Liver (tissue), 3 donors: Measurements from ENCODE around the gene KRT33B.

Experiments used
- EGR1 ChIP-seq, 2 donors: IDR thresholded peaks; 2 replicates each; pipeline ENCODE4 v1.6.1; 2016 to 2018; ENCODE audit warnings: antibody characterized with exemption in 2 of 2, low read depth in 2 of 2
- FOXA1 ChIP-seq: IDR thresholded peaks from 2 replicates; pipeline ENCODE4 v1.6.1; 2016; ENCODE audit warnings: antibody characterized with exemption
- GABPA ChIP-seq, 2 donors: IDR thresholded peaks in 1 of 2; conservative IDR thresholded peaks in 1 of 2; 2 replicates each; pipeline ENCODE4 v1.6.1; 2016; ENCODE audit warnings: antibody characterized with exemption in 2 of 2, mild to moderate bottlenecking in 1 of 2, moderate library complexity in 1 of 2
- HNF4G ChIP-seq: IDR thresholded peaks from 2 replicates; pipeline ENCODE4 v1.6.1; 2016; ENCODE audit warnings: antibody characterized with exemption
- JUND ChIP-seq, 2 donors: IDR thresholded peaks; 2 replicates each; pipeline ENCODE4 v1.6.1; 2016; ENCODE audit warnings: antibody characterized with exemption in 2 of 2
- NR2F2 ChIP-seq: IDR thresholded peaks from 2 replicates; pipeline ENCODE4 v1.6.1; 2016; ENCODE audit warnings: antibody characterized with exemption
- RAD21 ChIP-seq, 2 donors: IDR thresholded peaks; 2 replicates each; pipeline ENCODE4 v1.6.1; 2016; ENCODE audit warnings: antibody characterized with exemption in 2 of 2, mild to moderate bottlenecking in 2 of 2
- RXRA ChIP-seq, 2 donors: IDR thresholded peaks; 2 replicates each; pipeline ENCODE4 v1.6.1; 2017 to 2018; ENCODE audit warnings: antibody characterized with exemption in 2 of 2, mild to moderate bottlenecking in 1 of 2
- TAF1 ChIP-seq: conservative IDR thresholded peaks from 2 replicates; pipeline ENCODE4 v1.6.1; 2016; ENCODE audit warnings: antibody characterized with exemption, mild to moderate bottlenecking
- YY1 ChIP-seq: IDR thresholded peaks from 2 replicates; pipeline ENCODE4 v1.6.1; 2016; ENCODE audit warnings: antibody characterized with exemption, mild to moderate bottlenecking
- TF ChIP-seq, protein P1 (sequence below): fragments of 150-350 bp; IDR thresholded peaks from 2 replicates; pipeline ENCODE4 v1.5.1; 2017; ENCODE audit warnings: improper control_type of control experiment, low read depth, low read length; ENCODE audit not compliant: missing input control
- TF ChIP-seq, protein P2 (sequence below): IDR thresholded peaks from 2 replicates; pipeline ENCODE4 v1.6.1; 2016; ENCODE audit warnings: antibody characterized with exemption
- TF ChIP-seq, protein P3 (sequence below): IDR thresholded peaks from 2 replicates; pipeline ENCODE4 v1.6.1; 2016; ENCODE audit warnings: antibody characterized with exemption, mild to moderate bottlenecking
- TF ChIP-seq, protein P4 (sequence below): IDR thresholded peaks from 2 replicates; pipeline ENCODE4 v1.6.1; 2016; ENCODE audit warnings: antibody characterized with exemption
- donor health status: healthy.
- donor health status: healthy.

DNA sequence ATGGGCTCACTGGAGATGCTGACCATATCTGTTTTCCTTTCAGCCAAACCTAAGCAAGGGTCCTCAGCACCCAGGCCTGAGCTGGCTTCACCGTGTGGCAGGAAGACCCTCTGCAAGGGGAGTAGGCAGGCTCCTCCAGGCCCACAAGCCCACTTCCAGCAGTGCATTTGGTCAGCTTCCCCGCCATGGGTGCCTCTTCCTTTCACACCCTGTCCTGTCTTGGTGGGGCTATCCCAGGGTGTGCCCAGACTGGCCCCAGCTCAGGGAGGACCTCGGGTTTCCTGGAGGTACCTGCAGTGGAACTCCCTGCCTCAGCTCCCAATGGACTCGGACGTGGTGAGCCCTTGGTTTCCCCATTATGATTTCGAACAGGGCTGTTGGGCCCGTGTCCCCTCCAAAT is 41.4 kb downstream of the KRT33B start:
- TF ChIP-seq, protein P1, sequence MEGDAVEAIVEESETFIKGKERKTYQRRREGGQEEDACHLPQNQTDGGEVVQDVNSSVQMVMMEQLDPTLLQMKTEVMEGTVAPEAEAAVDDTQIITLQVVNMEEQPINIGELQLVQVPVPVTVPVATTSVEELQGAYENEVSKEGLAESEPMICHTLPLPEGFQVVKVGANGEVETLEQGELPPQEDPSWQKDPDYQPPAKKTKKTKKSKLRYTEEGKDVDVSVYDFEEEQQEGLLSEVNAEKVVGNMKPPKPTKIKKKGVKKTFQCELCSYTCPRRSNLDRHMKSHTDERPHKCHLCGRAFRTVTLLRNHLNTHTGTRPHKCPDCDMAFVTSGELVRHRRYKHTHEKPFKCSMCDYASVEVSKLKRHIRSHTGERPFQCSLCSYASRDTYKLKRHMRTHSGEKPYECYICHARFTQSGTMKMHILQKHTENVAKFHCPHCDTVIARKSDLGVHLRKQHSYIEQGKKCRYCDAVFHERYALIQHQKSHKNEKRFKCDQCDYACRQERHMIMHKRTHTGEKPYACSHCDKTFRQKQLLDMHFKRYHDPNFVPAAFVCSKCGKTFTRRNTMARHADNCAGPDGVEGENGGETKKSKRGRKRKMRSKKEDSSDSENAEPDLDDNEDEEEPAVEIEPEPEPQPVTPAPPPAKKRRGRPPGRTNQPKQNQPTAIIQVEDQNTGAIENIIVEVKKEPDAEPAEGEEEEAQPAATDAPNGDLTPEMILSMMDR: no peak
- TF ChIP-seq RAD21 (IDR thresholded peaks at IDR 0.05) (no peak), TAF1 (no peak), NR2F2 (no peak), RXRA (IDR thresholded peaks at IDR 0.05) (no peak), JUND (IDR thresholded peaks at IDR 0.05) (no peak), EGR1 (IDR thresholded peaks at IDR 0.05; ENCODE audit: low read depth in 2 of 2) (no peak), GABPA (IDR thresholded peaks at IDR 0.05 in 1 of 2, conservative IDR thresholded peaks at IDR 0.05 in 1 of 2) (no peak), HNF4G (no peak), YY1 (no peak), FOXA1 (no peak)
- TF ChIP-seq, protein P2, sequence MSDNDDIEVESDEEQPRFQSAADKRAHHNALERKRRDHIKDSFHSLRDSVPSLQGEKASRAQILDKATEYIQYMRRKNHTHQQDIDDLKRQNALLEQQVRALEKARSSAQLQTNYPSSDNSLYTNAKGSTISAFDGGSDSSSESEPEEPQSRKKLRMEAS: no peak
- TF ChIP-seq, protein P3, sequence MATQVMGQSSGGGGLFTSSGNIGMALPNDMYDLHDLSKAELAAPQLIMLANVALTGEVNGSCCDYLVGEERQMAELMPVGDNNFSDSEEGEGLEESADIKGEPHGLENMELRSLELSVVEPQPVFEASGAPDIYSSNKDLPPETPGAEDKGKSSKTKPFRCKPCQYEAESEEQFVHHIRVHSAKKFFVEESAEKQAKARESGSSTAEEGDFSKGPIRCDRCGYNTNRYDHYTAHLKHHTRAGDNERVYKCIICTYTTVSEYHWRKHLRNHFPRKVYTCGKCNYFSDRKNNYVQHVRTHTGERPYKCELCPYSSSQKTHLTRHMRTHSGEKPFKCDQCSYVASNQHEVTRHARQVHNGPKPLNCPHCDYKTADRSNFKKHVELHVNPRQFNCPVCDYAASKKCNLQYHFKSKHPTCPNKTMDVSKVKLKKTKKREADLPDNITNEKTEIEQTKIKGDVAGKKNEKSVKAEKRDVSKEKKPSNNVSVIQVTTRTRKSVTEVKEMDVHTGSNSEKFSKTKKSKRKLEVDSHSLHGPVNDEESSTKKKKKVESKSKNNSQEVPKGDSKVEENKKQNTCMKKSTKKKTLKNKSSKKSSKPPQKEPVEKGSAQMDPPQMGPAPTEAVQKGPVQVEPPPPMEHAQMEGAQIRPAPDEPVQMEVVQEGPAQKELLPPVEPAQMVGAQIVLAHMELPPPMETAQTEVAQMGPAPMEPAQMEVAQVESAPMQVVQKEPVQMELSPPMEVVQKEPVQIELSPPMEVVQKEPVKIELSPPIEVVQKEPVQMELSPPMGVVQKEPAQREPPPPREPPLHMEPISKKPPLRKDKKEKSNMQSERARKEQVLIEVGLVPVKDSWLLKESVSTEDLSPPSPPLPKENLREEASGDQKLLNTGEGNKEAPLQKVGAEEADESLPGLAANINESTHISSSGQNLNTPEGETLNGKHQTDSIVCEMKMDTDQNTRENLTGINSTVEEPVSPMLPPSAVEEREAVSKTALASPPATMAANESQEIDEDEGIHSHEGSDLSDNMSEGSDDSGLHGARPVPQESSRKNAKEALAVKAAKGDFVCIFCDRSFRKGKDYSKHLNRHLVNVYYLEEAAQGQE: no peak
- TF ChIP-seq, protein P4, sequence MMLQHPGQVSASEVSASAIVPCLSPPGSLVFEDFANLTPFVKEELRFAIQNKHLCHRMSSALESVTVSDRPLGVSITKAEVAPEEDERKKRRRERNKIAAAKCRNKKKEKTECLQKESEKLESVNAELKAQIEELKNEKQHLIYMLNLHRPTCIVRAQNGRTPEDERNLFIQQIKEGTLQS: no peak
